ENCODE results near the gene CARD11. TPM values are rescaled to one million over a fixed set of nuclear protein-coding genes. Genes with fewer than 3 reads are reported as not detected.

CARD11 gene
- total RNA-seq, 1 experiment from 2014 or later, result 79.2 TPM

- no peak overlapping the region for H3K4me3 Mint-ChIP-seq (ENCODE audit: low read depth, unreplicated experiment)
- intact Hi-C loops (cut with micrococcal nuclease; ENCODE audit: unreplicated experiment), result no loop called here
- TF ChIP-seq CTCF (IDR thresholded peaks at IDR 0.05; ENCODE audit: unreplicated experiment), result no peak
- H3K27me3 Mint-ChIP-seq (ENCODE audit: unreplicated experiment), result peaks cover 27% of the 10 kb centered on the region
- no peaks in the 10 kb centered on the region for H3K4me1 Mint-ChIP-seq (ENCODE audit: low read depth, unreplicated experiment)
- no peak for DNase-seq
- no TSS peak for BruUV-seq (replicated peaks)
- no peak overlapping the region for H3K27ac Mint-ChIP-seq (ENCODE audit: unreplicated experiment)
- CTCF ChIA-PET, result interaction anchor here (0.7 kb wide), 2 partner anchors 409 to 457 kb away, joined by 4 read pairs; no protein-coding TSS in a partner anchor
- H3K9me3 Mint-ChIP-seq (ENCODE audit: low read depth, unreplicated experiment), result no peaks in the 10 kb centered on the region
- no peaks in the 10 kb centered on the region for H3K36me3 Mint-ChIP-seq (ENCODE audit: insufficient read depth, unreplicated experiment)
Measured at GRCh38 chr7:2897023-2897422, 146.6 kb downstream of the CARD11 start.

GRCh38 chr7:2896131-2896530 lies 147.5 kb downstream of the CARD11 start:
- no peak for DNase-seq
- Mint-ChIP-seq H3K27ac (ENCODE audit: unreplicated experiment) (no peak overlapping the region), H3K4me1 (ENCODE audit: low read depth, unreplicated experiment) (no peaks in the 10 kb centered on the region), H3K36me3 (ENCODE audit: insufficient read depth, unreplicated experiment) (no peaks in the 10 kb centered on the region), H3K4me3 (ENCODE audit: low read depth, unreplicated experiment) (no peak overlapping the region), H3K27me3 (ENCODE audit: unreplicated experiment) (peaks cover 27% of the 10 kb centered on the region), H3K9me3 (ENCODE audit: low read depth, unreplicated experiment) (no peaks in the 10 kb centered on the region)
- intact Hi-C loops (cut with micrococcal nuclease; ENCODE audit: unreplicated experiment), result no loop called here
- TF ChIP-seq CTCF (IDR thresholded peaks at IDR 0.05; ENCODE audit: unreplicated experiment), result no peak
- no TSS peak for BruUV-seq (replicated peaks)
- CTCF ChIA-PET, result interaction anchor here (0.6 to 0.7 kb wide), 2 partner anchors 11 to 110 kb away, joined by 3 to 4 read pairs; no protein-coding TSS in a partner anchor

GRCh38 chr7:2894118-2894940 lies 149.3 kb downstream of the CARD11 start:
- no peak for DNase-seq
- Mint-ChIP-seq H3K9me3 (ENCODE audit: low read depth, unreplicated experiment) (no peaks in the 10 kb centered on the region), H3K36me3 (ENCODE audit: insufficient read depth, unreplicated experiment) (no peaks in the 10 kb centered on the region), H3K27ac (ENCODE audit: unreplicated experiment) (no peak overlapping the region), H3K4me3 (ENCODE audit: low read depth, unreplicated experiment) (no peak overlapping the region), H3K27me3 (ENCODE audit: unreplicated experiment) (peaks cover 27% of the 10 kb centered on the region), H3K4me1 (ENCODE audit: low read depth, unreplicated experiment) (no peaks in the 10 kb centered on the region)
- intact Hi-C loops (cut with micrococcal nuclease; ENCODE audit: unreplicated experiment), result no loop called here
- no TSS peak for BruUV-seq (replicated peaks)
- CTCF ChIA-PET, result interaction anchor here (0.6 to 1.3 kb wide), 2 partner anchors 9 to 404 kb away, joined by 3 read pairs; no protein-coding TSS in a partner anchor
- no peak for TF ChIP-seq CTCF (IDR thresholded peaks at IDR 0.05; ENCODE audit: unreplicated experiment)

GRCh38 chr7:2893411-2893861 lies 150.2 kb downstream of the CARD11 start:
- no TSS peak for BruUV-seq (replicated peaks)
- Mint-ChIP-seq H3K9me3 (ENCODE audit: low read depth, unreplicated experiment) (no peaks in the 10 kb centered on the region), H3K27me3 (ENCODE audit: unreplicated experiment) (peaks cover 27% of the 10 kb centered on the region), H3K27ac (ENCODE audit: unreplicated experiment) (no peak overlapping the region), H3K4me1 (ENCODE audit: low read depth, unreplicated experiment) (no peaks in the 10 kb centered on the region), H3K4me3 (ENCODE audit: low read depth, unreplicated experiment) (no peak overlapping the region), H3K36me3 (ENCODE audit: insufficient read depth, unreplicated experiment) (no peaks in the 10 kb centered on the region)
- intact Hi-C loops (cut with micrococcal nuclease; ENCODE audit: unreplicated experiment), result no loop called here
- TF ChIP-seq CTCF (IDR thresholded peaks at IDR 0.05; ENCODE audit: unreplicated experiment), result no peak
- DNase-seq, result no peak
- CTCF ChIA-PET, result no interaction called here
